SKM-1 (cell line): ENCODE data around the gene ALG1L2.
"Not testable (repeated sequence)": the region's sequence is repeated elsewhere in the genome, so short reads cannot be mapped to it uniquely, and the experiment has no call there.

Experiments used
- DNase-seq: peaks from one replicate; lab custom pipeline; 2025; ENCODE audit not compliant: unreplicated experiment; lab: John Stamatoyannopoulos, UW

The ALG1L2 gene, protein sequence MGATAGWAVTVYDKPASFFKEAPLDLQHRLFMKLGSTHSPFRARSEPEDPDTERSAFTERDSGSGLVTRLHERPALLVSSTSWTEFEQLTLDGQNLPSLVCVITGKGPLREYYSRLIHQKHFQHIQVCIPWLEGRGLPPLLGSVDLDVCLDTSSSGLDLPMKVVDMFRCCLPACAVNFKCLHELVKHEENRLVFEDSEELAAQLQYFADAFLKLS

DNA sequence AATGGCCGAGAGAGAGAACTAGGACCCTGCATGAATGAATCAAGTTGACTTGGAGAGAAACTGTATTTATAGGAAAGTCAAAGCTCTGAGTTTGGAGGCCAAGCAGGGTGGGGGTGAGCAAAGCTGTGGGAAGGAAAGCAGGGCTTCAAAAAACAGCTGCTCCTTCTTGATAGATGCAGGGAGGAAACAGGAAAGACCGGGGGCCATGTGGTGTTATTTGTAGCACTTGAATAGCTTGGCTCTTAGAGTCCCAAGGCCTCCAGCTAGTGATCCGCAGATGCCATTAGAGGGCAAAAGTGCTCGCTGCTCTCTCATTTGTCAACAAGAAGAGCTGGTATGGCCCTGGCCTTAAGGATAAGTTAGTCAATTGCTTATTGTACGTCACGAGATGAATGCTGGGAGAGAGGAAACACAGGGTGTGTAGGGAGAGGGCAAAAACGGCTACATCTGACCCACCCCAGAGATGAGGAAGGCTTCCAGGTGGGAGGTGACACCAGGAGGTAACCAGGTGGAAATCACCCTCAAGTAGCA is at the start of gene ALG1L2:
TSS of gene ALG1L2 (plus strand) at position 481 of the 531 bp plus-strand sequence. CDS start 186 bp downstream, outside the sequence.
- DNase-seq, result no peak

DNA sequence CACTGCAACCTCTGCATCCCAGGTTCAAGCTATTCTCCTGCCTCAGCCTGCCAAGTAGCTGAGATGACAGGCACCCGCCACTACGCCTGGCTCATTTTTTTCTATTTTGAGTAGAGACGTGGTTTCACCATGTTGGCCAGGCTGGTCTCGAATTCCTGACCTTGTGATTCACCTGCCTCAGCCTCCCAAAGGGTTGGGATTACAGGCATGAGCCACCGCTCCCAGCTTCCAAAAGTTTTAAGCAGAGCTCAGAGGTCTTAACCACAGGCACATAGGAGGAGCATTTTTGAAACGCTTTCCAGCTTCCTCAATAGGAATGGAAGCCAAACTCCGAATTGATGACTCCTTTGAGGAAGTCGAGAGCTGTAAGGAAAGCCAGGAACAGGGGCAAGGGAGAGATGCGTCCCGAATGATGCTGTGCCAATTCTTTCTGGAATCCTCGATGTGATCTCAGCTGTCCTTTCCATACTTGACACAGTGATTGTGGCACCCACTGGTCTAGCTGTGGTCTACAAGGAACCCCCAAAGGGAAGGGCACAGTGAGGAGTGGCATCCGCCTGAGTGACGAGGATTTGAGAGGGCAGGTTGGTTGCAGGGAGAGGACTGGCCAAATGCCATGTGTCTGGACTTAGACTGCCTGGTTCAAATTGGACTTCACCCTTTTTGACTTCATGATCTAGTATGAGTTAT is 44.4 kb upstream of the ALG1L2 start:
- not testable (repeated sequence) for DNase-seq

DNA sequence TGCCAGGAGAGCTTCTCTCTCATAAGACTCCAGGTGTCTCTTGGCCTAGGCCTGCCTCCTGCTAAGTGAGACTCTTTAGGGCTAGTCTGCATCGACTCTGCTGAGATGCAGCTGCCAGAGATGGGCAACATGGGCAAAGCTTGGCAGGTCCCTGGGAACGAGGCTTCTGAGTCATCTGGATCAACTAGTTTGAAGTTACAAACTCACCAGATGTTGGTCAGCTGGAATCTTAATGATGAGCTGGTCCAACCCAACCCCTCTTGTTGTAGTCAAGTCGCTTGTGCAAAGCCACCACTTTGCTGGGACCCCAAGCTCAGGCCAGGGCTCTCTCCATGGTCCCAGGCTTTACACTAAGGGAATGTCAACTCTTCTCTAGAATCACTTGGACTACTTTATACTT is 38.9 kb upstream of the ALG1L2 start:
- DNase-seq, result not testable (repeated sequence)

DNA sequence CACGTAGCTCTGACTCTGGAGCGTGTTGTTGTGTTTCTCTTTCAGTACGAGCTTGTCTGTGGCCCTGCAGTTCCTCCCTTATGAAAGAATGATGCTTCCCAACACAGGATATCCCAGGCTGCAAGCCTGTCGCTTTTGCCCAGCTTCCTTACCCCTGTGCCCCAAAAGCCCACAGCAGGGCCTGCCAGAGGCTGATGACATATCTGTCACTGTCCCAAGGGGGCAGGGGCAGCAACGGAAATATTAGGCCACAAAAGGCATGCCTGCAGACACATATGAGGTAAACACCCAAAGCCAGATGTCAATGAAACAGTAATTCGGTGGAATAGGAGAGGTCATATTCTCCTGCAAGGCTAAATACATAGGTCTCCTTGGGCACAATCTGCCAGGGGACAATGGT is 38.0 kb upstream of the ALG1L2 start:
- not testable (repeated sequence) for DNase-seq

DNA sequence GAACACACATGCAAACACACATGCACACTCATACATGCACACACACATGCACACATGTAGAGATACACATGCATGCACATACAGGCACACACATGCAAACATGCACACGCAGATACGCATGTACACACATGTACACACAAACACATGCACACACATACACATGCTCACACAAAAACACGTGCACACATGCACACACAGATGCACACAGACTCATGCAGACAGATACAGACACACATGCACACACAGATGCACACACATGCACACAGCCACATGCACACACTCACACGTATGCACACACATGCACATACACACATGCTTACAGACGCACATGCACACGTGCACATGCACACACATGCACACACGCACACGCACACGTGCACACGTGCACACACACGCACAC is 37.3 kb upstream of the ALG1L2 start:
- no peak for DNase-seq

DNA sequence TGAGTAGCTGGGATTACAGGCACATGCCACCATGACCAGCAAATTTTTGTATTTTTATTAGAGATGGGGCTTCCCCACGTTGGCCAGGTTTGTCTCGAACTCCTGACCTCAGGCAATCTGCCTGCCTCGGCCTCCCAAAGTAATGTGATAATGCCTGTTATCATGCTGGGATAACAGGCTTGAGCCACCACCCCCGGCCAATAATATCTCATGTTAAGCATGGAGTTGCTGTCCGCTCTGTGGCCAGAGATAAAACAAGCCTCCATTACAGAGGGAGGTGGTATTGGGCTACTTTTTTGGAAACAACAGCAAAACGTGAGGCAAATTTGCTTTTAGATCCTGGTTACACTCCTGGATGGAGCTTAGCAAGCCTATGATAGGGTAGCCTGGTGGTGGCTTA is 32.9 kb upstream of the ALG1L2 start:
- no peak for DNase-seq

DNA sequence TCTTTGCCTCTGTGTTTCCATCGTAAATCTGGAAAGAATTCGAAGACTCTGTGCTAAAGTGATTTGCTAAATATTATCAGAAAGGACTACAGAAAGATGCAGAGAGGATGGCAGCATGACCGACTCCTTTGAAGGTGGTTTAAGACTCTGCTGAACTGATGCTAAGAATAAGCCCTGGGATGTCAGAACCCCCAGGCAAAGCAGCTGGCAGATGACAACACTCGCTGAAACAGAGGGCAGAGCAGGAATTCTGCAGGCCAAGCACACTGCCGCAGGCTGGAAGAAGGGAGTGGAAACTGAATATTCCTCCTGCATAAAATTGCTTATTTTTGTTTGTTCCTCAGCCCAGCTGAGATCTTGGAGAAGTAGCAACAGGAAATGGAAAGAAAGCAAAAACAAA is 29.3 kb upstream of the ALG1L2 start:
- DNase-seq, result not testable (repeated sequence)

DNA sequence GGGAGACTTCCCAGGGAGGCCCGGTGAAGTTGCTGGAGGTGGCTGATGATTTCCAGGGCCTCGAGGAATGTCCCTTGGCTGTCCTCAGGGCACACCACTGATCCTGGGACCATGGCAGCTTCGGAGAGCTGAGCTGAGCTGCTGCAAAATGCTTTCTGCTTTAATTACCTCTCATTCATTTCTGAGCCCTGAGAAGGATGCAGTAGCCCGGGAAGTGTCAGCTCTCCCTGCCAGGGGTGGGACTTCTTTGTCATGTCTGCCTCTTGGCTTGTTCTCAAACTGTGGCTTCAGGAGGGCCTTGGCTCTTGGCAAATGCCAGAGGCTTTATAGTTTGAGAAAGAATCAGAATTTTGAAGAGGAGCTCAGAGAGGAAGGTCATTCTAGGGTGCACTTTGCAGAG is 28.7 kb upstream of the ALG1L2 start:
- not testable (repeated sequence) for DNase-seq

DNA sequence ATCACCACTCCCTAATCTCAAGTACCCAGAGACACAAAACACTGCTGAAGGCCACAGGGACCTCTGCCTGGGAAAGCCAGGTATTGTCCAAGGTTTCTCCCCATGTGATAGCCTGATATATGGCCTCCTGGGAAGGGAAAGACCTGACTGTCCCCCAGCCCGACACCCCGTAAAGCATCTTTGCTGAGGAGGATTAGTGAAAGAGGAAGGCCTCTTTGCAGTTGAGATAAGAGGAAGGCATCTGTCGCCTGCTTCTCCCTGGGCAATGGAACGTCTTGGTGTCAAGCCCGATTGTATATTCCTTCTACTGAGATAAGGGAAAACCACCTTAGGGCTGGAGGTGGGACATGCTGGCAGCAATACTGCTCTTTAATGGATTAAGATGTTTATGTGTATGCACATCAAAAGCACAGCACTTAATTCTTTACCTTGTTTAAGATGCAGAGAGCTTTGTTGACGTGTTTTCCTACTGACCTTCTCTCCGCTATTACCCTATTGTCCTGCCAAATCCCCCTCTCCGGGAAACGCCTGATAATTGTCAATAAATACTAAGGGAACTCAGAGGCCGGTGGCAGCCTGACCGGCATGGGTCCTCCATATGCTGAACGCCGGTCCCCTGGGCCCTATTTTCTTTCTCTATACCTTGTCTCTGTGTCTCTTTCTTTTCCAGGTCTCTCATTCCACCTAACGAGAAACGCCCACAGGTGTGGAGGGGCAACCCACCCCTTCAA is 23.9 kb upstream of the ALG1L2 start:
- not testable (repeated sequence) for DNase-seq

DNA sequence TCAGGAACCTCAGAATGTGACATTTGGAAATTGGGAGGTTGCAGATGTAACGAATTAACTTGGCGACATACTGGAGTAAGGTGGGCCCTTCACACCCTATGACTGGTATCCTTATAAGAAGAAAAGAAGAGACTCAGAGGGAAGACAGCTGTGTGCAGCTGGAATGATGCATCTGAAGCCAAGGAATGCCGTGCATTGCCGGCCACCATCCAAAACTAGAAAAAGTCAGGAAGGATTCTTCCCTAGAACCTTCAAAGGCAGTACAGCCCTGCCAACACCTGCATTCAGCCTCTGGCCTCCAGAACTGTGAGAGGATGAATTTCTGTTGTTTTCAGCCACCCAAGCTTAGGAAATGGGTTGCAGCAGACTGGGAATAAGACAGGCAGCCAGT is 23.4 kb upstream of the ALG1L2 start:
- not testable (repeated sequence) for DNase-seq

DNA sequence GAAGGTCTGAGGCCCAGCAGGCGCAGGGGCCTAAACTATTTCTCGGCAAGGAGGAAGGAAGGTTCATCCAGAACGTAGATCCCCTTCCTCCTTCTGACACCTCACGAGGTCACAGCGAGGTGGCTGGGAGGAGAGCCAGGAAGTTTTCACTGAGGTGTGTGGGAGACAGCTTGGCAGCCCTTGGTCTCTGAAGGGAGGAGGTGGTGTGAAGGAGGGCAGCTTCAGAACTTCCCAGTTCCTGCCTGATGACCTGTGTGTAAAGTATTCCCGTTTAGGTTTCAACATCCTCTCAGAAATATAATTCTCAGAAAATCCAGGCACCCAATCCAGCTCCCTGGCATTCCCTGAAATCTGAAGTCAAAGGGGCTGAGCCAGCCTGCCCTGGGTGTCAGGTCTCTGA is 22.9 kb upstream of the ALG1L2 start:
- not testable (repeated sequence) for DNase-seq

DNA sequence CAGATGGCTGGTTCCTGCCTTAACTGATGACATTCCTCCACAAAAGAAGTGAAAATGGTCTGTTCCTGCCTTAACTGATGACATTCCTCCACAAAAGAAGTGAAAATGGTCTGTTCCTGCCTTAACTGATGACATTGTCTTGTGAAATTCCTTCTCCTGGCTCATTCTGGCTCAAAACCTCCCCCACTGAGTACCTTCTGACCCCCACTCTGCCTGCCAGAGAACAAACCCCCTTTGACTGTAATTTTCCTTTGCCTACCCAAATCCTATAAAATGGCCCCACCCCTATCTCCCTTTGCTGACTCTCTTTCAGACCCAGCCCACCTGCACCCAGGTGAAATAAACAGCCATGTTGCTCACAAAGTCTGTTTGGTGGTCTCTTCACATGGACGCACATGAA is 22.5 kb upstream of the ALG1L2 start:
- DNase-seq, result not testable (repeated sequence)

DNA sequence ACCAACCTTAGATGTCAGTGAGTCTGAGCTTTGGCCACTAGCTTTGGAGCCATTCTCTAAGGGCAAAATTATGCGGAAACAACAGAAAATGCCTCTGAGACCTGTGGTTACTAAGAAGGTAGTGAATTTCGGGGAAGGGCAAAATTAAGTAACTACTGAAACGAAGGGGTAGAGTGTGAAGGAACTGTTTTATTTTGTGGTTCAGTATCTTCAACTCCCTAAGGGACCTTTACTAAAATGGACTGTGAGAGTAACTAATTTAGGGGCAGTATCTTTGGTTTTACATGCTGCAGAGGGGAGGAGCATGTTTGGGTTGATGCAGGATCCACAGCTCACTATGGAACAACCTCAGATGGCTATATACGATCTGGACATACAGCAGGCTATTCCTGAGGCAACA is 8.0 kb upstream of the ALG1L2 start:
- DNase-seq, result no peak

DNA sequence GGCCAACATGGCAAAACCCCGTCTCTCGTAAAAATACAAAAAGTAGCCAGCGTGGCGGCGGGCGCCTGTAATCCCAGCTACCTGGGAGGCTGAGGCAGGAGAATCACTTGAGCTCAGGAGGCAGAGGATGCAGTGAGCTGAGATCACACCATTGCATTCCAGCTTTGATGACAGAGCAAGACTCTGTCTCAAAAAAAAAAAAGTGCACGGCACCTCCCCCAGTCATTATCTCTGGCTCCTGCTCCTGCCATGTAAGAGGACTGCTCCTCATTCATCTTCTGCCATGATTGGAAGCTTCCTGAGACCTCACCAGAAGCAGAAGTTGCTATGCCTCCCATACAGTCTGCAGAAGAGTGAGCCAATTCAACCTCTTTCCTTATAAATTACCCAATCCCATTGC is 4.0 kb upstream of the ALG1L2 start:
- no peak for DNase-seq

DNA sequence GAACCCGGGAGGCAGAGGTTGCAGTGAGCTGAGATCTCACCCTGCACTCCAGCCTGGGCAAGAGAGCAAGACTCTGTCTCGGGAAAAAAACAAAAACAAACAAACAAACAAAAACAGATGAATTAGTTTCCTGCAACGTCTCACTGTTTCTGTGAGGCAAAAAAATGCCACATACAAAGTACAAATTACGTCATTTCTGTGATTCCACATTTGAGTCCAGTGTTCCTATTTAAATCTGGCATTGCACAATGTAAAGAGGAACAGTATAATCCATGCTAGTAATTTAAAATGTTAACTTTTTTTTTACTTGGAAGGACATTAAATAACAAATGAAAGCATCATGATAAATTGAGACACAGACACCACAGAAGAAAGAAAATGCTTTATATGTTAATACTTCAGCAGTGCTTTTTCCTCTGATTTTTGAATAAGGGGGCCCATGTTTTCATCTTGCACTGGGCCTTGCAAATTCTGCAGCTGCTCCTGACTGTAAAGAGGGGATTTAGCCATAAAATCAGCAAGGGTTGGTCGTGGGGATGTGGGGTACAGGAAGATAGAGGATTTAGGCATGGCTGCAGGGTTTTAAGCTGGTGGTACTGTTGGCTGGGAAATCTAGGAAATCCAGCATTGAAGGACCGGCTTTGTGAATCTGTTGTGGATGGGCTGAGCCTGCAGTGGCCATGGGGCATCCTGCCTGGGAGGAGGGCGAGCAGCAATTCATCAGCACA is 1.9 kb downstream of the ALG1L2 start:
- DNase-seq, result not testable (repeated sequence)

DNA sequence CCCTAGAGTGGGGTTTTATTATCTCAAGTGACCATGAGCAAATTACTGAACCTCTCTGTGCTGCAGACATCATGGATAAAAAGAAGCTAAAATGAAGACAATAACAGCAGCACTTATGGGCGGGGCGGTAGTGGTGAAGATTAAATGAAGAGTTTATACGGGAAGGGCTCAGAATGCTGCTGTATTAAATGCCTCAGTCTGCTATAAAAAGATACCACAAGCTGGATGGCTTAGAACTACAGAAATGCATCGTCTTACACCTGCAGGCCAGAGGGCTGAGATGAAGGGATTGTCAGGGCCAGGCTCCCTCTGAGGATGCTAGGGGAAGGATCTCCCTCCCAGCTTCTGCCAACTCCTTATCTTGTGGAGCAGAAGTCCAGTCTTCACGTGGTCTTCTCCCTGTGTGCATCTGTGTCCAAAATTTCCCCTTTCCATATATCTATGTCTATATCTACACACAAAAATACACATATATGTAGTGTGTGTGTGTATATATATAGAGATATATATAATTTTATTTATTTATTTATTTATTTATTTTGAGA is 2.9 kb downstream of the ALG1L2 start:
- no peak for DNase-seq

DNA sequence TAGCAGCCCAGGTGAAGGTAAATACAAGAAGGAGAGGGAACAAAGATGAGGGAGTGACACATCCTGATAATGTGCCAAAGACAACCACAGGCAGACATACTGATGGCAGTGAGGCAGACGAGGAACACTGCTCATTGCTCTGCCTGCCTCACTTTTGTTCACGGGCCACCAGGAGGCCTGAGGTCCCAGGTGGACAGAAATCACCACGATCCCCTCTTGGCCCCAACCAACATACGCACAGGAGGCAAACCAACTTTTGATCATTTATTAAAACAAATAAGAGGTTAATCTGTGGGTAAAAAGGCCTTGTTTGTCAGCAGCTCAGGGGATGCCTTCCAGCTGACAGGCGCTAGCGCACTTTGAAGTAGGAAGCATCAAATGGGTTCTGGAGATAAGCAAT is 4.2 kb downstream of the ALG1L2 start:
- no peak for DNase-seq

DNA sequence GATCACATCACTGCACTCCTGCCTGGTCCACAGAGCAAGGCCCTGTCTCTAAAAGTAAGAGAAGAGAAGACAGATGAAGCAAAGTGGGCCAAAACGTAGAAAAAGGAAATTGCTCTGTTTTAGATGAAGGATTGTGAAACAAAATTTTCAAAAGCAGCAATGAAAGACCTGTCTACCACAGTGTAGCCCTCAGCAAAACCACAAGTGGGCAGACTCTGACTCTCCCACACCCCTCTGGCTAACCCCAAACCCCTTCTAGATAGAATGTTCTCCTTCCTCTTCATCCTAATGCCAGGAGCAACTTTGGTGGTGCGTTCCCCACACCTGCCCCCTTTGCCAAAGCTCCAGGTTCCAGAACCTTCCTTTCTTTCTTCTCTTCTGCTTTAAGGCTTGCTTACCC is 5.0 kb downstream of the ALG1L2 start:
- not testable (repeated sequence) for DNase-seq

DNA sequence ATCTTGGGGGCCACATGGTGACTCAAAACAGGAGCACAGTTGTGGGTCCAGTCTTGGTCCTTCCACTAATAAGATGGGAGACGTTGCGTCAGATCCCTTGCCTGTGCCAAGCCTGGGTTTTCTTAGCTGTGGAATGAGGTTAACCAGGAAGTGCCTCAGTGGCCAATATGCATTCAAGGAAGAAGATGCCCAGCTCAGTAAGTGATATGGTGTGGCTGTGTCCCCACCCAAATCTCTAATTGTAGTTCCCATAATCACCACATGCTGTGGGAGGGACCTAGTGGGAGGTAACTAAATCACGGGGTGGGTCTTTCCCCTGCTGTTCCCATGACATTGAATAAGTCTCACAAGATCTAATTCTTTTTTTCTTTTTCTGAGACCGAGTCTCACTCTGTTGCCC is 6.4 kb downstream of the ALG1L2 start:
- no peak for DNase-seq

DNA sequence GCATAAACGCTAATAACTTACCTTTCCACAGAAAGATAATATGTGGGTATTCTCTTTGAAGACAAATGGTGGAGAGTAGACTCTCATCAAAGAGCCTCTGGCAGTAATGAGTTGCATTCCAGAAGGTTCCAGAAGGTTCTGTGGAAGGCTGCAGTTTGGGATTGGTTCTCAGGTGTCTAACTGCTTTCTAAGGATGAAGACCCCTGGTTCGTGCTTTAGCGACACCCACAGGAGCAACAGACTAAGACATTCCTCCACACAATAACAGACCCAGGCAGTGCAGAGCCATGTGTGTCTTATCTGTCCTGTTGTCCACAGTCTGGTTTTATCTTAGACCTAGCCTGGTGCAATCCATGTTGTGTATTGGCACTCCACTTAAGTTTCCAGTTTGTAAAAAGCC is 9.1 kb downstream of the ALG1L2 start:
- DNase-seq, result not testable (repeated sequence)

DNA sequence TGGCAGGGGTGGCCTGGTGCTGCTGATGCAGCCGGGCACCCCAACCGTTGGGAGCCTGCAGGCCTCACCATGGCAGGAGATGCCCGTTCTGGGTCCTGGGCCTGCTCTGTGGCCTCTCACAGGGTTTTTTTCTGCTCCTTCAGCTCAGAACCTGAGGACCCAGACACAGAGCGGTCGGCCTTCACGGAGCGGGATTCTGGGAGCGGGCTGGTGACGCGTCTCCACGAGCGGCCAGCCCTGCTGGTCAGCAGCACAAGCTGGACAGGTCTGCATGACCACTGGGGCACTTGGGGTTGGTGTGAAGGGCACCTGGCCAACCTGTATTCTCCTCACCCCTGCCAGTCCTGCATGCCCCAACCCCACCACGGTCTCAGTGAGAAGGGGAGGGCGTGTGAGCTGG is 10.3 kb downstream of the ALG1L2 start:
- DNase-seq, result no peak
